Activated CD4-positive, alpha-beta T cell treated with anti-CD3 and anti-CD28 coated beads for 36 hours (primary cell): ENCODE measurements around the gene IRF4. TPM values are rescaled to one million over a fixed set of nuclear protein-coding genes. Genes with fewer than 3 reads are reported as not detected.
A peak's percentile ranks its signal among the peaks of the same experiment; 100 is the strongest.

Source experiments
- ATAC-seq: fragments of 200-7000 bp; cut with Tn5 transposase; one replicate; pipeline ENCODE4 v1.10.0; 2021; ENCODE audit warnings: mild to moderate bottlenecking, moderate library complexity
- CTCF ChIA-PET: fragments of 350-600 bp; sonication (Branson Sonifier 250); formaldehyde crosslinking; loops from one replicate; lab custom pipeline; 2021; ENCODE audit warnings: antibody characterized with exemption; lab: Charles Lee
- POLR2A ChIA-PET: fragments of 350-600 bp; sonication (Branson Sonifier 250); formaldehyde crosslinking; loops from one replicate; lab custom pipeline; 2021; ENCODE audit warnings: antibody characterized with exemption, inconsistent platforms; lab: Charles Lee
- DNase-seq: peaks from one replicate; pipeline ENCODE4 v3.0.0-alpha.2; 2020
- H3K27ac Mint-ChIP-seq: one replicate; pipeline ENCODE4 v1.8.0; 2021; ENCODE audit warnings: mixed read lengths
- H3K27me3 Mint-ChIP-seq: one replicate; pipeline ENCODE4 v1.8.0; 2021; ENCODE audit warnings: mixed read lengths
- H3K36me3 Mint-ChIP-seq: one replicate; pipeline ENCODE4 v1.8.0; 2021; ENCODE audit warnings: low read depth, mixed read lengths
- H3K4me1 Mint-ChIP-seq: one replicate; pipeline ENCODE4 v1.8.0; 2021; ENCODE audit warnings: mixed read lengths
- H3K4me3 Mint-ChIP-seq: one replicate; pipeline ENCODE4 v1.8.0; 2021; ENCODE audit warnings: mild to moderate bottlenecking, moderate library complexity, mixed read lengths
- H3K9me3 Mint-ChIP-seq: one replicate; pipeline ENCODE4 v1.8.0; 2021; ENCODE audit warnings: low read depth, mixed read lengths
- intact Hi-C, 2 experiments: fragments of 100-400 bp; cut with DNase I in 1 of 2; cut with micrococcal nuclease in 1 of 2; formaldehyde crosslinking; loops; one replicate each; pipeline versions ENCODE4 v1.14.2 to v1.15.1; 2022 to 2024; cut with DNase I, micrococcal nuclease
- total RNA-seq, 2 experiments: library from RNA; stranded (reverse); gene quantifications; one replicate each; pipeline ENCODE4 v1.2.3, GENCODE V29; 2021

The IRF4 gene
- total RNA-seq, 2 experiments from 2014 or later: 601 to 617 TPM

GRCh38 chr6:386688-387266, 4.8 kb upstream of the IRF4 start:
- ChIA-PET POLR2A (no interaction called here), CTCF (interaction anchor here (1.0 to 1.1 kb wide), 2 partner anchors 35 to 197 kb away, joined by 3 read pairs; no protein-coding TSS in a partner anchor)
- intact Hi-C loops: loop anchor here in 1 of 2 experiments (5.0 kb wide), 1 partner anchor 1011 kb away; no protein-coding TSS in a partner anchor
- Mint-ChIP-seq H3K27me3 (peaks cover 10% of the 10 kb centered on the region), H3K36me3 (peaks cover 2% of the 10 kb centered on the region), H3K9me3 (no peaks in the 10 kb centered on the region), H3K4me3 (no peak overlapping the region), H3K4me1 (peaks cover 26% of the 10 kb centered on the region), H3K27ac (no peak overlapping the region)
- no peak for ATAC-seq
- DNase-seq: no peak

DNA sequence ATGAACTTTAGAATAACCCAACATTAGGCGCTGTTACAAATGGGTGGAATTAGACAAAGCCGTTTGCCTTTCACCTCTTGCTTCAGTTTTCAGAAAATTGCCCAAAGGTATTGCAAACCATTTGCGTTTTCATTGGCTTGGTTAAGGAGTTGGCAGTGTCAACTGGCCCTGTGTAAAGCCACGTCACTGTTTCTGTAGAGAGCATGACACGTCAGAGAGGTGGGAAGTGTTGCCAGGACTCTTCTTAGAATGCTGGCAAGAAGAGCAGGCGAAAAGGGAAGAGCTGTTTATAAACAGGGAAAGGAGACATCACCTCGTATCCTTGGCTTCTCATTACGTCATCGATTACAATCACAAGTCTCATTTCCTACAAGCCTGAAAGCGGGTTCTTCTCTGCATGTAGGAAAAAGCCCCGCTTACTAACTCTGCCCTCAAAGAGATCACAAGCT, 4.2 kb upstream of the IRF4 start:
- Mint-ChIP-seq H3K4me1 (peaks cover 26% of the 10 kb centered on the region), H3K36me3 (peaks cover 5% of the 10 kb centered on the region), H3K9me3 (no peaks in the 10 kb centered on the region), H3K27ac (no peak overlapping the region), H3K4me3 (no peak overlapping the region), H3K27me3 (peaks cover 10% of the 10 kb centered on the region)
- DNase-seq (no peak), ATAC-seq (no peak)
- ChIA-PET POLR2A (no interaction called here), CTCF (interaction anchor here (0.6 to 1.3 kb wide), 5 partner anchors 15 to 994 kb away, joined by 3 read pairs; no protein-coding TSS in a partner anchor)
- intact Hi-C loops: loop anchor here in 1 of 2 experiments (5.0 kb wide), 1 partner anchor 1010 kb away; no protein-coding TSS in a partner anchor

DNA sequence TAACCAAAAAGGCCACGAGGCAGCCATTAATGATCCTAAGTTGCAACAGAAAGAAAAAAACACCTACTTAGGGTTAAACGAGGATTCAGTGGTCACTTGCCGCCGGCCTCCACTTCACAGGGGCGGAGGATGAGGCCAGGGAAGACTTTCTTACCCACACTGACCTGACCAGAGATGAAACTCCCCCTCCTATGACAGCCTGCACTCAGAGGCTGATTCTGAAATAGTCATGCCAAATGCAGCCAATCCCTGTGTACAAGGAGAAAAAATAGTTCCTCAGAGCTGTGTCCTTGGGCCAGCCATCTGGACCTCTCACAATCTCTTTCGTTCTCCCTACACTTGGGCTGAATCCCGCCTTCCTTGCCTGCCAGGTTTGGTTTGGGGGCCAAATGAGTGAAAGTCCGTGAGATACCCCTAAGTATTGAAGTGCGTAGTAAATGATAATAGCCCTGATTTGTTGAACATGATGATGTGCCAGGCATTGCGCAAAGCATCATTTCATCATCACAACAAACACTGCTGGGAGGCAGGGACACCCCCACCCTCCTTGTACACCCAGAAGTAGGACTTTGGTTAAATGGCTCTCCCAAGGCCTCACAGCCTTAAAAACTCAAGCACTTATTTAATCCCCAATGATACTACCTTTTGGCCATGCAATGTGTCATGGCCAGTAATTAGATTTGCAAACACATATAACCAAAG, 3.2 kb upstream of the IRF4 start:
- no peak for DNase-seq
- POLR2A ChIA-PET: interaction anchor here (0.6 to 7.5 kb wide), 3 partner anchors 15 to 238 kb away, joined by 3 to 121 read pairs (median 9); no protein-coding TSS in a partner anchor
- H3K4me1 Mint-ChIP-seq: peaks cover 26% of the 10 kb centered on the region
- peaks cover 10% of the 10 kb centered on the region for H3K27me3 Mint-ChIP-seq
- H3K27ac Mint-ChIP-seq: peak overlapping the region; percentile 5
- peaks cover 13% of the 10 kb centered on the region for H3K36me3 Mint-ChIP-seq
- H3K4me3 Mint-ChIP-seq: no peak overlapping the region
- intact Hi-C loops: loop anchor here in 1 of 2 experiments (2.0 to 5.0 kb wide), 3 partner anchors 296 to 1009 kb away; partner anchors contain the start of gene EXOC2
- CTCF ChIA-PET: interaction anchor here (0.6 to 2.5 kb wide), 9 partner anchors 16 to 993 kb away, joined by 3 to 12 read pairs (median 3); no protein-coding TSS in a partner anchor
- H3K9me3 Mint-ChIP-seq: no peaks in the 10 kb centered on the region
- ATAC-seq: no peak

DNA sequence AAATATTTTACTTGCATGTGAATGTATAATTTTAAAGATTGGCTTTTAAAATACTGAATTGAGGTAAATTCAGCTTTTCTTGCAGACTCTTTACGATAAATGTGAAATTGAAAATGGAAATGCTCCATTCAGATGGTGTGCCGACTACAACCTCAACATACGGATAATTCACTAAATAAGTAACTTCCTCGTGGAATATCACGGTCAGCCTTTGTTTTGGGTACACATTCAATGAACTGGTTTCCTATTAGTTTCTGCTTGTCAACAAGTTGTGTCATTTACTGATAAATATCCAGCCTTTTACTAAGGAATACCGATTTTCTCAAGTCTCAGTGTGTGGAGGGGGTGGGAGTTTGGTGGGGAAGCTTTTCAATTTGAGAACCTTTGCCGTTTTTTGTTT, 2.4 kb upstream of the IRF4 start:
- Mint-ChIP-seq H3K9me3 (no peaks in the 10 kb centered on the region), H3K27ac (peak overlapping the region; percentile 98), H3K27me3 (peaks cover 8% of the 10 kb centered on the region), H3K4me3 (peak overlapping the region; percentile 94), H3K4me1 (peaks cover 29% of the 10 kb centered on the region), H3K36me3 (peaks cover 20% of the 10 kb centered on the region)
- DNase-seq: no peak
- ChIA-PET POLR2A (interaction anchor here (0.6 to 7.5 kb wide), 14 partner anchors 9 to 205 kb away, joined by 3 to 121 read pairs (median 5); no protein-coding TSS in a partner anchor), CTCF (interaction anchor here (0.6 to 2.6 kb wide), 17 partner anchors 9 to 320 kb away, joined by 3 to 18 read pairs (median 4); no protein-coding TSS in a partner anchor)
- ATAC-seq: no peak
- intact Hi-C loops: loop anchor here (1.0 to 5.0 kb wide), 8 partner anchors 14 to 1008 kb away; partner anchors contain the start of gene EXOC2 (in 1 of the 2)

DNA sequence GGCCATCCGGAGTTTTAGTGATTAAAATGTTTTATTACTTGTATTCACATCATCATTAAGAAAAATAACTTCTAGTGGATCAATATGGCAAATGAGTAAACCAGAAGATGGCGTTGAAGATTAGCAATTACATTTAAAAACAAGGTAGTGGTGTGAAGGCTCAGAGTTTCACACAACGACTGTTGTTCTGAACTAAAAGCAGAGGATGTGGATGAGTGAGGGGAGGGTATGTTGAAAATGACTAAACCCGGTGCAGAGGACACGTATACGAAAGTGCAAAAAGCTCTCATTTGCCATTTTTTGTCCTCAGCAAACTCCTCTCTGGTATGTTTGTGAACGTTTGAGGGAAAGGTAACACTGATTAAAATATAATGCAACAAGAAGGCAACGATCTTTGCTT, 1.9 kb upstream of the IRF4 start:
- Mint-ChIP-seq H3K27ac (peak overlapping the region; percentile 98), H3K27me3 (peaks cover 6% of the 10 kb centered on the region), H3K4me3 (peak overlapping the region; percentile 94), H3K36me3 (peaks cover 25% of the 10 kb centered on the region), H3K9me3 (no peaks in the 10 kb centered on the region), H3K4me1 (peaks cover 30% of the 10 kb centered on the region)
- POLR2A ChIA-PET: interaction anchor here (0.6 to 7.5 kb wide), 15 partner anchors 8 to 206 kb away, joined by 3 to 121 read pairs (median 5); no protein-coding TSS in a partner anchor
- intact Hi-C loops: loop anchor here (1.0 to 5.0 kb wide), 15 partner anchors 14 to 1008 kb away; partner anchors contain the start of genes DUSP22 (in 1 of the 2) and EXOC2 (in 1 of the 2)
- CTCF ChIA-PET: interaction anchor here (0.6 to 2.6 kb wide), 22 partner anchors 8 to 319 kb away, joined by 3 to 18 read pairs (median 3); no protein-coding TSS in a partner anchor
- ATAC-seq (peak; percentile 74), DNase-seq (peak; percentile 49)

DNA sequence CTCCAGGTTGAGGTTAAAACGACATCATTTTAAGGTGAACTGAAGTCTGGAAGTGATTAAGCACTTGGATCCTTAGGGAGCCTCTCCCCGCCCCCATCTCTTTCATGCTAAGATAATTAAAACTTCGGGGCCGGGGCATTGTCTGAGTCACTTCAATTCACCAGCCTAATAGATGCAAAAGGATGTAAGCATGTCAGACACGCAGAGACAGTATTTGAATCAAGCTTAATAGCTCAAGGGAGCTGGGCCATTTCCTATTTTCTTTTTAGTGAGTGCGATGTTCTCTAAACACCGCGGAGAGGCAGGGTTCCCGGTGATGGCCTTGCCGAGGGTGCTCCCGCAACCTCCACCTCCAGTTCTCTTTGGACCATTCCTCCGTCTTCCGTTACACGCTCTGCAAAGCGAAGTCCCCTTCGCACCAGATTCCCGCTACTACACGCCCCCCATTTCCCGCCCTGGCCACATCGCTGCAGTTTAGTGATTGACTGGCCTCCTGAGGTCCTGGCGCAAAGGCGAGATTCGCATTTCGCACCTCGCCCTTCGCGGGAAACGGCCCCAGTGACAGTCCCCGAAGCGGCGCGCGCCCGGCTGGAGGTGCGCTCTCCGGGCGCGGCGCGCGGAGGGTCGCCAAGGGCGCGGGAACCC, 516 bp upstream of the IRF4 start:
- Mint-ChIP-seq H3K27me3 (peaks cover 3% of the 10 kb centered on the region), H3K36me3 (peaks cover 39% of the 10 kb centered on the region), H3K9me3 (no peaks in the 10 kb centered on the region), H3K4me3 (peak overlapping the region; percentile 94), H3K4me1 (peaks cover 45% of the 10 kb centered on the region), H3K27ac (peak overlapping the region; percentile 98)
- ChIA-PET POLR2A (interaction anchor here (0.5 to 7.5 kb wide), 25 partner anchors 12 to 202 kb away, joined by 3 to 121 read pairs (median 6); no protein-coding TSS in a partner anchor), CTCF (interaction anchor here (0.6 to 2.6 kb wide), 16 partner anchors 8 to 331 kb away, joined by 3 to 18 read pairs (median 4); no protein-coding TSS in a partner anchor)
- intact Hi-C loops: loop anchor here (1.0 to 5.0 kb wide), 11 partner anchors 55 to 991 kb away; partner anchors contain the start of gene DUSP22 (in 2 of the 2)
- DNase-seq (peak; percentile 75), ATAC-seq (peak; percentile 29)

- Mint-ChIP-seq H3K4me1 (peaks cover 57% of the 10 kb centered on the region), H3K36me3 (peaks cover 52% of the 10 kb centered on the region), H3K27me3 (peaks cover 3% of the 10 kb centered on the region), H3K4me3 (peak overlapping the region; percentile 94), H3K9me3 (no peaks in the 10 kb centered on the region), H3K27ac (peak overlapping the region; percentile 88)
- DNase-seq: peak; percentile 57
- intact Hi-C loops: loop anchor here (5.0 kb wide), 2 partner anchors 295 to 990 kb away; no protein-coding TSS in a partner anchor
- ChIA-PET CTCF (interaction anchor here (0.9 to 2.3 kb wide), 8 partner anchors 10 to 204 kb away, joined by 3 to 12 read pairs (median 4); no protein-coding TSS in a partner anchor), POLR2A (interaction anchor here (0.9 to 7.5 kb wide), 21 partner anchors 10 to 208 kb away, joined by 3 to 121 read pairs (median 8); no protein-coding TSS in a partner anchor)
- no peak for ATAC-seq
Observed at GRCh38 chr6:392441-393390, 1.2 kb downstream of the IRF4 start.

- ChIA-PET POLR2A (interaction anchor here (0.5 to 7.5 kb wide), 7 partner anchors 9 to 204 kb away, joined by 3 to 121 read pairs (median 4); no protein-coding TSS in a partner anchor), CTCF (interaction anchor here (0.6 to 1.5 kb wide), 8 partner anchors 9 to 157 kb away, joined by 3 to 6 read pairs (median 4); no protein-coding TSS in a partner anchor)
- intact Hi-C loops: loop anchor here (1.0 to 5.0 kb wide), 4 partner anchors 10 to 989 kb away; no protein-coding TSS in a partner anchor
- H3K9me3 Mint-ChIP-seq: no peaks in the 10 kb centered on the region
- ATAC-seq (no peak), DNase-seq (peak; percentile 63)
- peaks cover 61% of the 10 kb centered on the region for H3K36me3 Mint-ChIP-seq
- no peaks in the 10 kb centered on the region for H3K27me3 Mint-ChIP-seq
- peak overlapping the region; percentile 99 for H3K27ac Mint-ChIP-seq
- H3K4me1 Mint-ChIP-seq: peaks cover 63% of the 10 kb centered on the region
- peak overlapping the region; percentile 94 for H3K4me3 Mint-ChIP-seq
Observed at GRCh38 chr6:393391-394221, 2.1 kb downstream of the IRF4 start.
